ENCODE results near the gene CENPV. TPM values are rescaled to one million over a fixed set of nuclear protein-coding genes. Genes with fewer than 3 reads are reported as not detected.
"Not testable (repeated sequence)": the region's sequence is repeated elsewhere in the genome, so short reads cannot be mapped to it uniquely, and the experiment has no call there.

Gene CENPV
- total RNA-seq, 1 experiment from 2014 or later: 58.0 TPM

GRCh38 chr17:16301963-16302855 is 51.1 kb downstream of the CENPV start:
- H3K27ac Mint-ChIP-seq (ENCODE audit: unreplicated experiment): peak overlapping the region; percentile 42
- no TSS peak for BruUV-seq (replicated peaks)
- CTCF ChIA-PET: no interaction called here

GRCh38 chr17:16300554-16300953 is 52.7 kb downstream of the CENPV start:
- Mint-ChIP-seq H3K36me3 (ENCODE audit: insufficient read depth, unreplicated experiment) (no peaks in the 10 kb centered on the region), H3K27ac (ENCODE audit: unreplicated experiment) (no peak overlapping the region), H3K27me3 (ENCODE audit: unreplicated experiment) (no peaks in the 10 kb centered on the region), H3K4me3 (ENCODE audit: low read depth, unreplicated experiment) (no peak overlapping the region), H3K9me3 (ENCODE audit: low read depth, unreplicated experiment) (no peaks in the 10 kb centered on the region), H3K4me1 (ENCODE audit: low read depth, unreplicated experiment) (peaks cover 25% of the 10 kb centered on the region)
- no peak for DNase-seq
- intact Hi-C loops (cut with micrococcal nuclease; ENCODE audit: unreplicated experiment): no loop called here
- TF ChIP-seq CTCF (IDR thresholded peaks at IDR 0.05; ENCODE audit: unreplicated experiment): no peak
- CTCF ChIA-PET: no interaction called here
- BruUV-seq (replicated peaks): no TSS peak

More at GRCh38 chr17:16301963-16302855, 51.1 kb downstream of the CENPV start:
- TF ChIP-seq CTCF (IDR thresholded peaks at IDR 0.05; ENCODE audit: unreplicated experiment): no peak
- H3K36me3 Mint-ChIP-seq (ENCODE audit: insufficient read depth, unreplicated experiment): no peaks in the 10 kb centered on the region
- H3K4me3 Mint-ChIP-seq (ENCODE audit: low read depth, unreplicated experiment): no peak overlapping the region
- intact Hi-C loops (cut with micrococcal nuclease; ENCODE audit: unreplicated experiment): no loop called here
- H3K4me1 Mint-ChIP-seq (ENCODE audit: low read depth, unreplicated experiment): peaks cover 22% of the 10 kb centered on the region
- no peaks in the 10 kb centered on the region for H3K9me3 Mint-ChIP-seq (ENCODE audit: low read depth, unreplicated experiment)
- no peaks in the 10 kb centered on the region for H3K27me3 Mint-ChIP-seq (ENCODE audit: unreplicated experiment)
- DNase-seq: no peak

GRCh38 chr17:16298140-16298662 is 55.1 kb downstream of the CENPV start:
- DNase-seq: no peak
- no TSS peak for BruUV-seq (replicated peaks)
- Mint-ChIP-seq H3K36me3 (ENCODE audit: insufficient read depth, unreplicated experiment) (no peaks in the 10 kb centered on the region), H3K4me3 (ENCODE audit: low read depth, unreplicated experiment) (no peak overlapping the region), H3K9me3 (ENCODE audit: low read depth, unreplicated experiment) (no peaks in the 10 kb centered on the region), H3K4me1 (ENCODE audit: low read depth, unreplicated experiment) (peaks cover 35% of the 10 kb centered on the region), H3K27me3 (ENCODE audit: unreplicated experiment) (no peaks in the 10 kb centered on the region), H3K27ac (ENCODE audit: unreplicated experiment) (no peak overlapping the region)
- no peak for TF ChIP-seq CTCF (IDR thresholded peaks at IDR 0.05; ENCODE audit: unreplicated experiment)
- intact Hi-C loops (cut with micrococcal nuclease; ENCODE audit: unreplicated experiment): no loop called here
- CTCF ChIA-PET: no interaction called here

GRCh38 chr17:16297367-16298139 is 55.7 kb downstream of the CENPV start:
- no TSS peak for BruUV-seq (replicated peaks)

GRCh38 chr17:16296072-16296471 is 57.2 kb downstream of the CENPV start:
- CTCF ChIA-PET; H3K9me3 Mint-ChIP-seq (ENCODE audit: low read depth, unreplicated experiment); BruUV-seq (replicated peaks): not testable (repeated sequence)

More at GRCh38 chr17:16297367-16298139, 55.7 kb downstream of the CENPV start:
- intact Hi-C loops (cut with micrococcal nuclease; ENCODE audit: unreplicated experiment): no loop called here
- TF ChIP-seq CTCF (IDR thresholded peaks at IDR 0.05; ENCODE audit: unreplicated experiment): no peak
- H3K27ac Mint-ChIP-seq (ENCODE audit: unreplicated experiment): no peak overlapping the region
- H3K4me1 Mint-ChIP-seq (ENCODE audit: low read depth, unreplicated experiment): peaks cover 32% of the 10 kb centered on the region
- H3K36me3 Mint-ChIP-seq (ENCODE audit: insufficient read depth, unreplicated experiment): no peaks in the 10 kb centered on the region
- DNase-seq: no peak
- CTCF ChIA-PET: no interaction called here
- H3K27me3 Mint-ChIP-seq (ENCODE audit: unreplicated experiment): no peaks in the 10 kb centered on the region
- H3K4me3 Mint-ChIP-seq (ENCODE audit: low read depth, unreplicated experiment): no peak overlapping the region
- no peaks in the 10 kb centered on the region for H3K9me3 Mint-ChIP-seq (ENCODE audit: low read depth, unreplicated experiment)

More at GRCh38 chr17:16296072-16296471, 57.2 kb downstream of the CENPV start:
- DNase-seq; H3K36me3 Mint-ChIP-seq (ENCODE audit: insufficient read depth, unreplicated experiment); H3K27me3 Mint-ChIP-seq (ENCODE audit: unreplicated experiment); H3K4me3 Mint-ChIP-seq (ENCODE audit: low read depth, unreplicated experiment); intact Hi-C loops (cut with micrococcal nuclease; ENCODE audit: unreplicated experiment); H3K27ac Mint-ChIP-seq (ENCODE audit: unreplicated experiment): not testable (repeated sequence)
- H3K4me1 Mint-ChIP-seq (ENCODE audit: low read depth, unreplicated experiment): peaks cover 26% of the 10 kb centered on the region

Data from Calu3 (cell line).